ENCODE results near the gene BIN1. TPM values are rescaled to one million over a fixed set of nuclear protein-coding genes. Genes with fewer than 3 reads are reported as not detected.

Gene BIN1
- total RNA-seq, 4 donors from 2014 or later = 41.5 to 112 (median 57.8) TPM

- no peak for TF ChIP-seq CTCF (IDR thresholded peaks at IDR 0.05)
- no peak for TF ChIP-seq POLR2A (IDR thresholded peaks at IDR 0.05)
- H3K4me1 ChIP-seq = peaks cover 0 to 13% of the 10 kb centered on the region in 2 donors
- DNase-seq = no peak
- no peaks in the 10 kb centered on the region for H3K9me3 ChIP-seq
- no peak overlapping the region for H3K4me3 ChIP-seq
- H3K27me3 ChIP-seq = no peaks in the 10 kb centered on the region
- intact Hi-C loops (cut with DNase I; ENCODE audit: low total_unique reads) = no loop called here
- H3K27ac ChIP-seq = peak overlapping the region; percentile 55 to 64
- no peaks in the 10 kb centered on the region for H3K36me3 ChIP-seq
Measured at GRCh38 chr2:127095784-127096183, 11.2 kb downstream of the BIN1 start.

- TF ChIP-seq CTCF (IDR thresholded peaks at IDR 0.05) (no peak), POLR2A (IDR thresholded peaks at IDR 0.05) (no peak)
- H3K36me3 ChIP-seq = no peaks in the 10 kb centered on the region
- intact Hi-C loops (cut with DNase I; ENCODE audit: low total_unique reads) = no loop called here
- no peak for DNase-seq
- no peaks in the 10 kb centered on the region for H3K9me3 ChIP-seq
- peaks cover 0 to 13% of the 10 kb centered on the region in 2 donors for H3K4me1 ChIP-seq
- H3K4me3 ChIP-seq = no peak overlapping the region
- no peaks in the 10 kb centered on the region for H3K27me3 ChIP-seq
- H3K27ac ChIP-seq = peak overlapping the region; percentile 55 to 64
Measured at GRCh38 chr2:127095367-127095641, 11.7 kb downstream of the BIN1 start.

- Histone ChIP-seq H3K4me3 (no peak overlapping the region), H3K27me3 (no peaks in the 10 kb centered on the region), H3K9me3 (no peaks in the 10 kb centered on the region), H3K27ac (peak overlapping the region; percentile 55 to 64), H3K4me1 (peaks cover 0 to 13% of the 10 kb centered on the region in 2 donors), H3K36me3 (no peaks in the 10 kb centered on the region)
- TF ChIP-seq CTCF (IDR thresholded peaks at IDR 0.05) (no peak), POLR2A (IDR thresholded peaks at IDR 0.05) (no peak)
- intact Hi-C loops (cut with DNase I; ENCODE audit: low total_unique reads) = no loop called here
- peak; percentile 55 to 68 for DNase-seq
Measured at GRCh38 chr2:127094509-127095366, 12.2 kb downstream of the BIN1 start.

GRCh38 chr2:127093648-127094210 lies 13.2 kb downstream of the BIN1 start:
- intact Hi-C loops (cut with DNase I; ENCODE audit: low total_unique reads) = no loop called here
- H3K4me1 ChIP-seq = peaks cover 0 to 13% of the 10 kb centered on the region in 2 donors
- H3K36me3 ChIP-seq = no peaks in the 10 kb centered on the region
- TF ChIP-seq POLR2A (IDR thresholded peaks at IDR 0.05) = no peak
- TF ChIP-seq CTCF (IDR thresholded peaks at IDR 0.05) = no peak
- DNase-seq = no peak
- H3K27me3 ChIP-seq = no peaks in the 10 kb centered on the region
- no peaks in the 10 kb centered on the region for H3K9me3 ChIP-seq
- H3K27ac ChIP-seq = peak overlapping the region in 1 of 2 donors; percentile 51
- H3K4me3 ChIP-seq = no peak overlapping the region

- TF ChIP-seq CTCF (IDR thresholded peaks at IDR 0.05) (no peak), POLR2A (IDR thresholded peaks at IDR 0.05) (no peak)
- intact Hi-C loops (cut with DNase I; ENCODE audit: low total_unique reads) = no loop called here
- no peak overlapping the region for H3K4me3 ChIP-seq
- no peak for DNase-seq
- peaks cover 0 to 13% of the 10 kb centered on the region in 2 donors for H3K4me1 ChIP-seq
- peak overlapping the region in 1 of 2 donors; percentile 2 for H3K27ac ChIP-seq
- H3K27me3 ChIP-seq = no peaks in the 10 kb centered on the region
- no peaks in the 10 kb centered on the region for H3K36me3 ChIP-seq
- H3K9me3 ChIP-seq = no peaks in the 10 kb centered on the region
Measured at GRCh38 chr2:127092901-127093516, 13.9 kb downstream of the BIN1 start.
